PC-9 (cell line): ENCODE measurements around the gene KCNJ11. TPM values are rescaled to one million over a fixed set of nuclear protein-coding genes. Genes with fewer than 3 reads are reported as not detected.

Experiments
- Bru-seq: library from RNA; stranded (reverse); fragments of 400-500 nt; gene quantifications from one replicate; lab custom pipeline; 2021; lab: Mats Ljungman, UMichigan
- BruChase-seq, 2 experiments: library from RNA; stranded (reverse); fragments of 400-500 nt; gene quantifications; one replicate each; lab custom pipeline; 2021; lab: Mats Ljungman, UMichigan
- BruUV-seq: library from RNA; stranded (reverse); fragments of 400-500 nt; replicated peaks from 2 replicates; lab custom pipeline; 2021; lab: Mats Ljungman, UMichigan
- CTCF ChIA-PET: fragments of 300-600 bp; sonication (Branson Sonifier 250); formaldehyde crosslinking; loops from one replicate; lab custom pipeline; 2022; ENCODE audit warnings: antibody characterized with exemption; lab: Charles Lee
- POLR2A ChIA-PET: fragments of 300-600 bp; sonication (Branson Sonifier 250); formaldehyde crosslinking; loops from one replicate; lab custom pipeline; 2022; ENCODE audit warnings: antibody characterized with exemption; ENCODE audit not compliant: unreplicated experiment; lab: Charles Lee
- DNase-seq, 2 experiments: peaks; one replicate each; pipeline versions ENCODE4 v3.0.0 to v3.0.0-alpha.2; 2015 to 2022; ENCODE audit warnings: mixed read lengths in 1 of 2
- H2AFZ ChIP-seq: fragments of 200-600 bp; sonication (generic); 2 replicates; pipeline ENCODE4 v1.8.1; 2017; ENCODE audit warnings: antibody characterized with exemption
- H3F3A ChIP-seq: fragments of 200-600 bp; sonication (generic); 2 replicates; pipeline ENCODE4 v1.8.1; 2017; ENCODE audit warnings: antibody characterized with exemption, mild to moderate bottlenecking, low read depth; ENCODE audit not compliant: insufficient read depth
- H3K27ac ChIP-seq: fragments of 200-600 bp; sonication (generic); 2 replicates; pipeline ENCODE4 v1.6.1; 2016; ENCODE audit warnings: mixed run types
- H3K27me3 ChIP-seq: fragments of 200-600 bp; sonication (generic); 2 replicates; pipeline ENCODE4 v1.6.1; 2016; ENCODE audit warnings: low read depth, mixed run types; ENCODE audit not compliant: insufficient read depth
- H3K36me3 ChIP-seq: fragments of 200-600 bp; sonication (generic); 2 replicates; pipeline ENCODE4 v1.6.1; 2016; ENCODE audit warnings: low read depth, mixed run types
- H3K4me1 ChIP-seq: fragments of 200-600 bp; sonication (generic); replicated peaks from 2 replicates; pipeline ENCODE4 v1.6.1; 2016; ENCODE audit warnings: mixed run types; ENCODE audit not compliant: insufficient read depth
- H3K4me2 ChIP-seq: fragments of 200-600 bp; sonication (generic); 2 replicates; pipeline ENCODE4 v1.6.1; 2017; ENCODE audit warnings: mixed run types
- H3K4me3 ChIP-seq: fragments of 200-600 bp; sonication (generic); 2 replicates; pipeline ENCODE4 v1.6.1; 2016; ENCODE audit warnings: mixed run types
- H3K79me2 ChIP-seq: fragments of 200-600 bp; sonication (generic); 2 replicates; pipeline ENCODE4 v1.6.1; 2017; ENCODE audit warnings: low read depth, mixed run types
- H3K9me2 ChIP-seq: fragments of 200-600 bp; sonication (generic); 2 replicates; pipeline ENCODE4 v1.8.1; 2017; ENCODE audit warnings: mild to moderate bottlenecking; ENCODE audit not compliant: insufficient read depth
- H3K9me3 ChIP-seq: fragments of 200-600 bp; sonication (generic); 2 replicates; pipeline ENCODE4 v1.8.1; 2016; ENCODE audit warnings: low read depth; ENCODE audit not compliant: insufficient read depth
- H4K20me1 ChIP-seq: fragments of 200-600 bp; sonication (generic); 2 replicates; pipeline ENCODE4 v1.8.1; 2017; ENCODE audit not compliant: insufficient read depth
- EZH2 ChIP-seq: fragments of 200-600 bp; sonication (generic); IDR thresholded peaks from 2 replicates; pipeline ENCODE4 v1.8.0; 2017; ENCODE audit warnings: antibody characterized with exemption, low read depth
- intact Hi-C: fragments of 100-400 bp; cut with micrococcal nuclease; formaldehyde crosslinking; loops from one replicate; pipeline ENCODE4 v1.10.0; 2022; ENCODE audit not compliant: unreplicated experiment
- long read RNA-seq: library from polyadenylated mRNA; stranded (forward); transcript quantifications from one replicate; pipeline ENCODE4 v2.0.0, GENCODE V29; 2022
- total RNA-seq: library from RNA; stranded (reverse); gene quantifications from 2 replicates; pipeline ENCODE4 v1.2.3, GENCODE V29; 2021
- TF ChIP-seq, protein P1 (sequence below): fragments of 200-600 bp; sonication (generic); conservative IDR thresholded peaks from 2 replicates; pipeline ENCODE4 v1.6.1; 2017; ENCODE audit warnings: mixed run types, antibody characterized with exemption, mild to moderate bottlenecking, moderate library complexity

The KCNJ11 gene
- total RNA-seq (0.26 and 0.93 TPM in 2 replicates), Bru-seq, nascent RNA (percentile 12 among the genes with signal in this experiment), BruChase-seq, experiment 1, labeled RNA remaining after a 2-hour chase (percentile 12 among the genes with signal in this experiment), BruChase-seq, experiment 2, labeled RNA remaining after a 6-hour chase (percentile 13 among the genes with signal in this experiment)
- long read RNA-seq = 0 reads

- no peak for TF ChIP-seq EZH2
- TF ChIP-seq, protein P1, sequence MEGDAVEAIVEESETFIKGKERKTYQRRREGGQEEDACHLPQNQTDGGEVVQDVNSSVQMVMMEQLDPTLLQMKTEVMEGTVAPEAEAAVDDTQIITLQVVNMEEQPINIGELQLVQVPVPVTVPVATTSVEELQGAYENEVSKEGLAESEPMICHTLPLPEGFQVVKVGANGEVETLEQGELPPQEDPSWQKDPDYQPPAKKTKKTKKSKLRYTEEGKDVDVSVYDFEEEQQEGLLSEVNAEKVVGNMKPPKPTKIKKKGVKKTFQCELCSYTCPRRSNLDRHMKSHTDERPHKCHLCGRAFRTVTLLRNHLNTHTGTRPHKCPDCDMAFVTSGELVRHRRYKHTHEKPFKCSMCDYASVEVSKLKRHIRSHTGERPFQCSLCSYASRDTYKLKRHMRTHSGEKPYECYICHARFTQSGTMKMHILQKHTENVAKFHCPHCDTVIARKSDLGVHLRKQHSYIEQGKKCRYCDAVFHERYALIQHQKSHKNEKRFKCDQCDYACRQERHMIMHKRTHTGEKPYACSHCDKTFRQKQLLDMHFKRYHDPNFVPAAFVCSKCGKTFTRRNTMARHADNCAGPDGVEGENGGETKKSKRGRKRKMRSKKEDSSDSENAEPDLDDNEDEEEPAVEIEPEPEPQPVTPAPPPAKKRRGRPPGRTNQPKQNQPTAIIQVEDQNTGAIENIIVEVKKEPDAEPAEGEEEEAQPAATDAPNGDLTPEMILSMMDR = 0 out of 2 replicates have a peak, but pooled peaks have one; percentile 5
- CTCF ChIA-PET = interaction anchor here (0.7 kb wide), 1 partner anchor 18 kb away, joined by 17 read pairs; no protein-coding TSS in a partner anchor
- H3K27ac ChIP-seq = no peak within 1 kb of the TSS
Observed at GRCh38 chr11:17388609-17389210, at the start of gene KCNJ11. Gene KCNJ11, minus strand, starts transcription at chr11:17388659. Its CDS starts 568 bp downstream, at chr11:17388091.

DNA sequence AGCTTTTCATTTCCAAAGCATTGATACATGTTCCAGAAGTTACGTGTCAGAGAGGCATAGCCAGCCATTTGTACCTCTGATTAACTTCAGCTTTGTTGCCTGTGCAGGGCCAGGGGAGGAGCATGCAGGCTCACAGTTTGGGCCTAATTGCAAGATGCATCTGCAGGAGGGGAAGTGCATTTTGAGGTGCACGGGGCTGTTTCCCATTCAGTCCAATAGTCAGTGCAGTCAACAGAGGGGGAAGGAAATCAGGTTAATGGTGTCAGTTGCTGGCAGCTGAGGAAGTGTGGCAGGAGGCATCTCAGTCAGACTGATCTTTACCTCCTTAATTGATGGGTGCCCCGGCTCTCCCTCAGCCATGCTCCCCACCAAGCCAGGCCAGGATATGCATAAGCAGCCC, 48.9 kb upstream of the KCNJ11 start:
- Histone ChIP-seq H3K9me3 (no peaks in the 10 kb centered on the region), H3F3A (no peaks in the 10 kb centered on the region), H2AFZ (no peak overlapping the region), H3K27me3 (peaks cover 79% of the 10 kb centered on the region), H3K79me2 (no peaks in the 10 kb centered on the region), H3K36me3 (no peaks in the 10 kb centered on the region), H3K9me2 (no peaks in the 10 kb centered on the region), H3K4me3 (no peak overlapping the region), H3K4me1 (0 out of 2 replicates have a peak, but pooled peaks cover 6% of the 10 kb centered on the region), H4K20me1 (no peaks in the 10 kb centered on the region), H3K27ac (no peak overlapping the region), H3K4me2 (no peak overlapping the region)
- DNase-seq = no peak
- ChIA-PET CTCF (no interaction called here), POLR2A (no interaction called here)
- TF ChIP-seq EZH2 = no peak
- TF ChIP-seq, protein P1 = no peak
- BruUV-seq = no TSS peak
- intact Hi-C loops = no loop called here

More at GRCh38 chr11:17388609-17389210, at the start of gene KCNJ11:
- no peaks in the 10 kb centered on the region for H3K9me3 ChIP-seq
- peak within 1 kb of the TSS; percentile 82 for H3K4me3 ChIP-seq
- no TSS peak for BruUV-seq
- POLR2A ChIA-PET = interaction anchor here (0.7 kb wide), 1 partner anchor 433 kb away, joined by 4 read pairs; no protein-coding TSS in a partner anchor
- DNase-seq = peak in 1 of 2 experiments; percentile 10
- no peaks in the 10 kb centered on the region for H3K79me2 ChIP-seq
- H2AFZ ChIP-seq = peak within 1 kb of the TSS; percentile 84; the same call in 1 of the 2 replicates
- 0 out of 2 replicates have a peak, but pooled peaks cover 5% of the 10 kb centered on the region for H3F3A ChIP-seq
- no peaks in the 10 kb centered on the region for H3K36me3 ChIP-seq
- intact Hi-C loops = loop anchor here (1.0 to 5.0 kb wide), 2 partner anchors 91 to 589 kb away; no protein-coding TSS in a partner anchor
- H3K27me3 ChIP-seq = peaks cover 4% of the 10 kb centered on the region
- H3K9me2 ChIP-seq = no peaks in the 10 kb centered on the region
- H3K4me2 ChIP-seq = peak within 1 kb of the TSS; percentile 81
- H3K4me1 ChIP-seq = no peaks in the 10 kb centered on the region
- peaks cover under 1% of the 10 kb centered on the region; the same call in 1 of the 2 replicates for H4K20me1 ChIP-seq

DNA sequence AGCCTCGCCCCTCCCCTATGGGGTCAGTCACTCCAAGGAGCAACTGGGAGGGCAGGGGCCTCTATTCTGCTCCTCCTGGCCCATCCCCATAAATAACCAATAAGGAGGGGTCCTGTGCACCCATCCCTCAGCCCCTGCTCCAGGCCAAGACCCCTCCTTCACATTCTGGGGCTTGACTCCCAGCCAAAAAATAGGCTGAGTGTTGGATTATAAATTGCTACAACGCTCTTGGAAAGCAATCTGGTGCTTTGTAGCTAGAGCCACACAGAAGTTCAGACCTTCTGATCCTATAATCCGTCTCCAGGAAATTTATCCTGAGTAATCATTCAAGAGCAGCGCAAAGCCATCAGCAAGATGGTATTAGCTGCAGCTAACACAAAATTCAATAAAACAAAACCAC, 45.6 kb upstream of the KCNJ11 start:
- H3K9me3 ChIP-seq = no peaks in the 10 kb centered on the region
- H3K4me2 ChIP-seq = no peak overlapping the region
- no peak overlapping the region for H3K4me3 ChIP-seq
- H3K9me2 ChIP-seq = no peaks in the 10 kb centered on the region
- peaks cover 74% of the 10 kb centered on the region for H3K27me3 ChIP-seq
- no peak overlapping the region for H2AFZ ChIP-seq
- no peaks in the 10 kb centered on the region for H4K20me1 ChIP-seq
- no peaks in the 10 kb centered on the region for H3F3A ChIP-seq
- CTCF ChIA-PET = no interaction called here
- H3K27ac ChIP-seq = no peak overlapping the region
- POLR2A ChIA-PET = no interaction called here
- H3K36me3 ChIP-seq = no peaks in the 10 kb centered on the region
- intact Hi-C loops = no loop called here
- BruUV-seq = no TSS peak
- TF ChIP-seq, protein P1 = no peak
- no peak for TF ChIP-seq EZH2
- no peaks in the 10 kb centered on the region for H3K79me2 ChIP-seq
- no peak for DNase-seq
- no peaks in the 10 kb centered on the region for H3K4me1 ChIP-seq
